NCI-H748 treated with DMSO at 0.1 percent for 48 hours (cell line): Measurements from ENCODE around the gene CELA2A.
A peak's percentile ranks its signal among the peaks of the same experiment; 100 is the strongest.

Experiments used
- DNase-seq: peaks from one replicate; lab custom pipeline; 2025; lab: John Stamatoyannopoulos, UW

The CELA2A gene

DNA sequence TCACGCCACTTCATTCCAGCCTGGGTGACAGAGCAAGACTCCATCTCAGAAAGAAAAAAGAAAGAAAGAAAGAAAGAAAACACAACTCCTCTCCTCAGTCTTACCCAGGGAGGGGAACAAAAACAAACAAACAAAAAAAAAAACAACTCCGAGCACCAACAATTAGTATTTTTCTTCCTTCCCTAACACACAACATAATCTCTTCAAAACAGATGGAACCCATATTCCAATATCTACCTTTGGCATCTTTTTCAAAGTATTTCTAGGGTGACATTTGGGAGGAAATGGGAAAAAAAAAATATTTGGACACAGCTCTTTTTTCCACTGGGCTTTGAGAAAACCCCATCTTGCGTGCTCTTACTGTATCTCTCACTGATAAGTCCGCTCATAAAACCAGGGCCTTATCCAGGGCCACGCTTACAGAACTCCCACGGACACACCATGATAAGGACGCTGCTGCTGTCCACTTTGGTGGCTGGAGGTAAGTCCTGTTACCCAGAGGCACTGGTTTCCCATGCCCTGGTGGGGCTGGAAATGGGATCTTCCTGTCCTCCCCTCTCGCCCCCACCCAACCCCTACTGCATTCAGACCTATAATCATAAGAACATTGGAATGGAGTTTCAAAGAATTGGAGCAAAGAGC lies at the start of gene CELA2A:
Gene CELA2A, plus strand, starts transcription at position 420 of the 642 bp plus-strand sequence. Its CDS starts 22 bp downstream, at position 442.
- DNase-seq, result no peak

DNA sequence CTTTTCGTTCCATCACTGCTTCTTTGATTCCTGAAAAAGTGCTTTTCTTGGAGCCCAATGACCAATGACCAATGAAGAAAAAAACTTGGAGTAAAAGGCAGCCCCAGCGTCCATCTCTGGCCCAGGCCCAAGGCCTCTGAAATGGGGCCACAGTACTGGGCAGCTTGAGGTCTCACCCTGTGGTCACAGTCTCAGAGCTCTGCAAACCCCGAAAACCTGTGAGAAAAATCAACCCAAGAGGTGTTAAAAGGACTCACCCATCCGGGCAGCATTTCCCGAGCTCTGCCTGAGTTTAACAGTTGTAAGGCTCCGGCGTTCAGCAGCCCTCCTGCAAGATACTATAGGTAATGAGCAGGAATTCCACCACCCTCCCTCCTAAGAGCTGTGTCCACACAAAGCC lies 49.0 kb upstream of the CELA2A start:
- no peak for DNase-seq

DNA sequence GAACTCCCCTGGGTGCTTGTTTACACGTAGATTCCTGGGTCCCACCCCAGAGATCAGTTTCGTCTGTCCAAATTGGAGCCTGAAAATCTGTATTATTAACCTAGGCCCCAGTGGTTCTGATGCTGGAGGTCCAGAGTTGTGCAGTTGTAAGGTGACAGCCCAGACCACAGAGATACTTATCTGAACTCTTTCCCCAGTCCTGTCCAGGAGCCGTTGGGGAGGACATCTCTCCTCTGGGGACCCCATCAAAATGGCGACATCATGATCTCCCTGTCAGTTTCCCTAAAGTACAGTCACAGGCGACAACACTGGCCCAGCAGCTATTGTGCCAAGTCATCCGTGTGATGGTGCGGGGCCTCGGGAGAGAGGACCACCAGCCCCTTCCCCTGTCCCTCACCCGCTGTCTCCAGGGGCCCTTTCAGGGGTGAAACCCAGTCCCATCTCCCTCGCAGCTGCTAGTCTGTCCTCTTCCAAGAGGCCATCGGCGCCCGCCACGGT lies 47.6 kb upstream of the CELA2A start:
- no peak for DNase-seq

DNA sequence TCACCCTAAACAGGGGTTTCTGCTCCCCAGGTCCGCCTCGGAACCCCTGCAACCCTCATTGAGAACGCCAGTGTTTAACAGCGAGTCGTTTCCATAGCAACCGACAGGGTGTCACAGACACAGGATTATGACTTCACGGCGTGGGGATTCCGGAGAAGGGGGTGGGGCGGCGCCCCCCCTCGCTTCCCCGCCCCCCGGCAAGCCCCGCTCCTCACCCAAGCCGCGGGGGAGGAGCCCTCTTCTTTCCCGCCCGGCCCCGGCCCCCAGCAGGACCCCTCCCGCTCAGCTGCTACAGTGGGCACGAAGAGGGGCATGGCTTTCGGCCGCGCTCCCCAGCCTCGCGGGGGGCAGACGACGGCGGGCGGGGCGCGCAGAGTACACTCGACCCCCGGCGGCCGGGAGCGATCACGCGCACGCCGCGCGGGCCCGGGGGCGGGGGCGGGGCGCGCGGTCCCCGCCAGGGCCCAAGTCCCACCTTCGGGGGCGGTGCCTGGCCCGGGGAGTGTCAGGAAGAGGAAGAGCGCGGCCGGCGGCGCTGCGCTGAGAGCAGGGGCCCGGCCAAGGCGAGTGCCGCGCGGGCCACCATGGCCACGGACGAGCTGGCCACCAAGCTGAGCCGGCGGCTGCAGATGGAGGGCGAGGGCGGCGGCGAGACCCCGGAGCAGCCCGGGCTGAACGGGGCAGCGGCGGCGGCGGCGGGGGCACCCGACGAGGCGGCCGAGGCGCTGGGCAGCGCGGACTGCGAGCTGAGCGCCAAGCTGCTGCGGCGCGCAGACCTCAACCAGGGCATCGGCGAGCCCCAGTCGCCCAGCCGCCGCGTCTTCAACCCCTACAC lies 46.9 kb upstream of the CELA2A start, which contains the start of gene EFHD2:
Gene EFHD2, plus strand, starts transcription at position 501 of the 835 bp plus-strand sequence. Its CDS starts 84 bp downstream, at position 585.
- DNase-seq, result peak; percentile 58

DNA sequence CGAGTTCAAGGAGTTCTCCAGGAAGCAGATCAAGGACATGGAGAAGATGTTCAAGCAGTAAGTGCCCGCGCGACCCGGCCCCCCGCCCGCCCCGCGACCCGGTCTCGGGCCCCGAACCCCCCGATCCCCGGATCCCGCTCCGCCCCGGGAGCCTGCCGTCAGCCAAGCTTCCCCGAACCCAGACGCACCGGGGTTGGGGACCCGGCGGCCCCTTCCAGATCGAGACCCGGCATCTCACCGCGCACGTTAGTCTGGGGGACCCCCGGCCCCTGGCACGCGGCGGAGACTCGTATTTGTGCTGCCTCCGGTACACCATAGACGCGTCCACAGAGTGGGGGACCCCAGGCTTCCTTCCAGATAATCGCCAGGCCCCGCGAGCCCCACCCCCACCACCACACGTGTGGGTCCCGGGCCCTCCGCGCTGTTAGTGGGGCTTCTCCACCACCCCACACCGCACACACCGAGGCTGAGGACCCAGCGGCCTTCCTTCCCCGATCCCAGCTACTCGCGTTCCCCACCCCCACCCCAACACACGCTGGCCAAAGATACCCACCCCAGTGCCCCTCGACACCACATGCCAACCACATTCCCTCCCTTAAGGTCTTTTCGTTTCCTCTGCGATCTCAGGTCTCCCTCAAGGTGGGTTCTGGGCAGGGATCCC lies 46.2 kb upstream of the CELA2A start:
- no peak for DNase-seq

DNA sequence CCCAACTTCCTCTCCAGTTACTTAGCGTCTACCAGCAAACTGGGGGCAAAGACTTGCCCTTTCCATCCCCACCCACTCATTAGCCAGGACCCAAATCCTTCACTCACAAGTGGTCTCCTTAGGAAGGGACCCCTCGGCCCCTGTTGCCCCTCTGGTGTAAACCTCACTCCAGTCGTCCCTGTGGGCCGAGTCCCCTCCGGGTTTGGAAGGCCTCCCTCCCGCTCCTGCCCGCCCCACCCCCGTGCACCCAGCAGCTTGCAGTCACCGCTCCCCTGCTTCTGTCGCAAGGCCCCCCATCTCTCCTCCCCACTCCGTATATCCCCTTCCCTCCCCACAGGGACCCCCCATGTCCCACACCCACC lies 45.7 kb upstream of the CELA2A start:
- no peak for DNase-seq

DNA sequence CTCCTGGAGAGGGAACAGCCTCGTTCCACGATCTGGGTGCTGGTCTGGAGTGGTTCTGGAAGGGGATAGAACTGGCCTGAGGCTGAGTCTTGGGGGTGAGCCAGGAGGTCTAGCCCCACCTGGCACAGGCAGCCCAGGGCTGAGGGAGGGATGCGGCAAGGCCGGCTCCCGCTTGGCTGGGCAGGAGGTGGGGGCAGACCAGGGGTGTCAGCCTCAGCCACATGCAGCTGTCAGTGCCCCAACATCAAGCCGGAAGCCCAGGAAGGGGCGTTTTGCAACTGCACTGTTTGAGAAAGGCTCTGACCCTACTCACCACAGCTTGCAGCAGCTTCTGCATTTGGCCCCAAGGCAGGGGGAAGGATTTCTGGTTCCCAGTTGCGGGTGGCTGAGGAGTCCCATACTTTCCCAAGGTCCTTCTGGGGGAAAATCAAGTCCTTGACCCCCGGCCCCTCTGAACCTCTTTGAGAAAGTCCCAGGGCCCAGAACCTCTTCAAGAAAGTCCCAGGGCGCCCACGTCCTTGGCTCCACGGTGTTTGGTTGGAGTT lies 44.9 kb upstream of the CELA2A start:
- no peak for DNase-seq

DNA sequence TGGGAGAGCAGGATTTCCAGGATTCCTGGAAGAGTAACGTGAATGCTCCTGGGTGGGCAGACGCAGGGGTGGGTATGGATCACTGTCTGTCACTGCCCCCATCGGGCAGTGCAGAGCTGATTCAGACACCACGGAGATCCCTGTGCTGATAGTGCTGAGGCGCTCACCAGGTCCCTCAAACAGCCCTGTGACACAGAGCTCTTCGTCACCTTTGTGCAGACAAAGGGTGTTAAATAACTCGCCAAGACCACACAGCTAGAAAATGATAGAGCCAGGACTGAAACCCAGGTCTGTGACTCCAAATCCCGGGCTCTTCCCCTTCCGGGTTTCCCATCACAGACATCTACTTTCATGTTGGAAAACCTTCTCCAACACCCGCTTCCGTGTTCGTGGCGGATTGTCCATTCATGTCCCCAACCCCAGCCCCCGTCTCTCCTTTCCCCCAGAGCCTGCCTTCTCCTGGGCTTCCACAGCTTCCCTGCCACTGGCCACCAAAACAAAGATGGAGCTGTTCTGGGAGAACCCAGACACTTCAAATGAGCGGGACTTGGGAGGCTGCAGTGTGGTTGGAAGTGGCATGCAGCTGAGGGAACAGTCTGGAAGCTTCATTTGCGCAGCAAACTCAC lies 44.2 kb upstream of the CELA2A start:
- no peak for DNase-seq

DNA sequence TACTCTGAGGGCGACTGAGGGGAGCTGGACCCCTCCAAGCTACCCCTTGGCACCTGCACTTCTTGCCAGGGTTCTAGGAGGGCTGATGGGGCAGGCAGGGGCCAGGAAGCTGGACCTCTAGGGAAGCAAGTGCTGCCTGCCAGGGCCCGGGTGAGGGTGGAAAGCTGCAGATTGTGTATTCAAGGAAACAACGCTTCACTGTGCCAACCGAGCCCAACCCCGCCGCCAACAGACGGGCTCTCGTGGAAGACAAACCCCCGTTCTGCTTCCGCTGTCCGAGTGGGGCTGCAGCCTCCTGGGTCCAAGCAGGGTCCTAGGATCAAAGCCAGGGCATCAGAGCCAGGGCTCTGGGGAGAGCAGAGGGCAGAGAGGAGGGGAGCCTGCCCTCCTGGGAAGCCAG lies 43.7 kb upstream of the CELA2A start:
- no peak for DNase-seq

DNA sequence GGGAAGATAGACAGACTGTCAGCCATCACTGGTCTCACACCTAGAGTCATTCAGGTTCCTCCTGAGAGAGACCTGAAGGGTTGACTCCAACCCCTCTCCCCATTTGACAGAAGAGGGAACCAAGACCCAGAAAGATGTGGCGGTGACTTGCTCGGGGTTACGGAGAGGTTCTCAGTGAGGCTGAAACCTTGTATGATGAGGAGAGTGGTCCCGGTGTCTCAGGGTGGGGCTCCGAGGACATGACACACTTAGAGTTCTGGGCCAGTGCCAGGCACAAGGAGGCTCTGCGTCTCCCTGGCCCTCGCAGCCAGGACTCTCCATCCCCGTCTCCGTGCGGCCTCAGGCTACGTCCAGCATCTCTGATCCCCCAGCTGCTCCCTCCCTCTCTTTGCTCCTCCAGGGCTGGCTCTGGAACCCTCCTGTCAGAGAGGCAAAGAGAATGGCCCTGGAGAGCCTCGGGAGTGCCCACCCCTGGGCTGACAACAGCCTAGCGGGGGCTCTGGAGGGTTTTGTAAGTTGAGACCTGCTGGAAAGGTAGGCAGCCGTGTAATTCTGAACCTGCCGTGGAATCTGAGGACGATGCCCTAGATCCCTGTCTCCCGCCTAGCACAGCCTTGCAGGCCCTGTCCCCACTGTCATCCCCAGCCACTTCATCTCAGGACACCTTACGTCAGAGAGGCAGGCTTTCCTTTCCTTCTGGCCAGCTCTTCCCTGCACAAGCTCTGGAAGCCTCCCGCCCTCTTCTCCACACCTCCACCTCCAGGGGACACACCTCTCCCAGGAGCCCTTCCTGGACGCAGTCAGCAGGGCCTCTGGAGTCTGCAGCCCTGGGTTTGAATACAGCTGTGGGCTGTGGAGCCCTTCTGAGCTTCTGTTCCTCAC lies 42.7 kb upstream of the CELA2A start:
- no peak for DNase-seq

DNA sequence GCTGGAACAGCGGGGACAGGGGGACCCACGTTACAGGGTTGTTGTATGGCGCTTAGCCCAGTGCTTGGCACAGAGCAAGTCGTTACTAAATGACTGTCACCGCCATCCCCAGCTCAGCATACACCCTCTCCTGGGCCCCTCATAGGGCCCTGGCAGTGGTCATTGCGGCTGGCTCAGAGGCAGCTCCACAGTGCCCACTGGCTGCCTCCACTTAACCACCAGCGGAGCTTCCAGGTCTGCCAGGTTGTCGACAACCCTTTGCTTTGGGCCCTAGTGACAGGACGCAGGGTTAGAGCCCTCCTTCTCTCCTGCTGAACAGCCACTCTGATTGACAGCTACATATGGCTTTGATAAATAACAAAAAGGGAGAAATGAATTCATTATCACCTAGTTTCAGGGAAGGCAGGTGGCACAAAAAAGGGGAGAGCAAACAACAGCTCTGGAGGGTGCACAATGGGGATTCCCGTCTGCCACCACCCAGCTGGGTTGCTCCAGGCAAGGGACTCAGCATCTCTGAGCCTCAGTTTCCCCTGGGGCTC lies 42.0 kb upstream of the CELA2A start:
- DNase-seq, result no peak

DNA sequence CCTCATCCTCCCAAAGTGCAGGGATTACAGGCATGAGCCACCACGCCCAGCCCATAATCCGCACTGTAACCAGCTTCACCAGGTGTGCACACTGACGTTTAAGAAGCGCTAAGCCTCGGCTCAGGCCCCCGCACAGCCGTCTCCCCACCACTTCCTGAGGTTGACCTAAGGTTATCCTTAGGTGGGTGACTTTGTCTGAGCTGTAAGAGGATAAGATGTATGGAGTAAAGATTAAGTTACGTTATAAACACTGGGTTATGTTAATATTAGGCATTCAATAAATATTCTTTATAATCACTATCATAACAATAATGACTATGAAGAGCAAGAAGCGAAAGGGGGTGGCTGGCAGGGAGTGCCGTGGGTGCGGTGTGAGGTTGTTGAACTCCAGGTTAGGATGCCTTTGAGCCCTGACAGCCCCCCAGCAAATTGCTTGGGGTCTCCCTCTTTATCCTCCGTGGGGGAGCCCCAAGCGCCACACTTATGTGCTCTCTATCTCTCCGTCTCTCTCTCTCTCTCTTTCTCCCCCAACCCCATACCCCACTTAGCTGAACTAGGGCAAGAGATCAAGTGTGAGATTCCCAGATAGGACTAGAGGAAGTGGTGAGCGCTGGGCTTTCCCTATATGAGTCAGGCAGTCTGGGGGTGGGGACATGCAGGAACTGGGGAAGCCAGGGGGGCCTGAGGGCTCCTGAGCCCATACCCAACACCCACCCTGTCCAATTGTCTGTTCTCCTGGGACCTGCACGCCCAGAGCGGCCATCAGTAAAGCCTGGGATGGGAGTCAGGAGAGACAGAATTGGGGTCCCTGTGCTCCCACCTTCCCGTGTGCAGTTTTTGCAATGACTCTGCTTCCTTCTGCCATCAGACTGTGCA lies 39.2 kb upstream of the CELA2A start:
- no peak for DNase-seq

DNA sequence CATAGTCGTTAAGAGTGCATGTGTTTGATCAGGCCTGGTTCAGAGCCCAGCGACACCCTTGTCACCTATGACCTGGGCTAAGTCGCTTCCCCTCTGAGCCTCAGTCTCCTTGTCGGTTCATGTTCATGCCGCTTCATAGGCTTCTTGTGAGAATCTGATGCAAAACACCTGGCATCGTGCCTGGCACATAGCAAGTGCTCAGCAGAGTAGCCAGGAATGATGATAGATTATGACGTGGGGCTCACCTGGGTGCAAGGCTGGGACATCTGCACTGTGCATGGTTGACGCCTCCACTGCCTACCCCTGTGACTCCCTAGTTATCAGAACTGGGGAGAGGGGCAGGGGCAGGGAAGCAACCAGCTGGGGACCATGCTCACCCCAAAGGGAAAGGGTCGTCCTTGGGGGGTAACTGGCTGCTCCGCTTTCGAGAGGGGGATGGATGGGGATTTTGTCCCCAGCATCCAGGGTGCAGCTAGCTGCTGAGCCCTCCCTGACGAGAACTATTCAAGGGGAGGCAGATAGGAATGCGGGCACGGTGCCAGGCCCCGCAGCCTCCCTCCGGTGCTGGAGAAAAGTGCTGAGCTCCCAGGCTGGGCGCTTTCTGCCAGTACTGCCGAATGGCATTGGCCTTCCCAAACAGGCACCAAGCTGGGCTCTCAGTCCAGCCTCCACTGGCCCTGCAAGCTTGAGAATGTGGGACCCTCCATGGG lies 37.6 kb upstream of the CELA2A start:
- no peak for DNase-seq

DNA sequence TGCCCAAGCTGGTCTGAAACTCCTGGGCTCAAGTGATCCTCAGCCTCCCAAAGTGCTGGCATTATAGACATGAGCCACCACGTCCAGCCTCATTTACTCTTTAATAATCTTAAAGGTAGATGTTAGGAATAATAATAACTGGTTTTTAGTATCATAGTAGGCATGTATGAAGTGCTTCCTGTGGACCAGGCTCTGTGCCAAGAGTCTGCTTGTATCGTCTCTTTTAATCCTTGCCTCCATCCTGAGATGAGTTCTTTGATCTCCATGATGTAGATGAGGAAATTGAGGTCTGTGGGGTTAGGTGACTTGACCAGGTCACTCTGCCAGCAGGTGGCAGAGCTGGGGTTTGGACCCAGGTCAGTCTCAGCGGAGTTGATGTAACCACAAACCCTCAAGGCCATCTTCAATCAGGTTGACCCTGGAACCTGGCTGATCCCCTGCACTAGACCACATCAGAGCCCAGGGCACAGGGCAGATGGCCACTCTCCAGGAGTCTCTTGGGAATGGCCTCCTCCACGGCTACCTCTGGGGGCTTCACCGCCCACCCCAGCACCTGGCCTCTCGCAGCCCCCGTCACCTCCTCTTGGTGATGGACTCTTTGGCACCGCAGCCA lies 35.6 kb upstream of the CELA2A start:
- DNase-seq, result no peak

DNA sequence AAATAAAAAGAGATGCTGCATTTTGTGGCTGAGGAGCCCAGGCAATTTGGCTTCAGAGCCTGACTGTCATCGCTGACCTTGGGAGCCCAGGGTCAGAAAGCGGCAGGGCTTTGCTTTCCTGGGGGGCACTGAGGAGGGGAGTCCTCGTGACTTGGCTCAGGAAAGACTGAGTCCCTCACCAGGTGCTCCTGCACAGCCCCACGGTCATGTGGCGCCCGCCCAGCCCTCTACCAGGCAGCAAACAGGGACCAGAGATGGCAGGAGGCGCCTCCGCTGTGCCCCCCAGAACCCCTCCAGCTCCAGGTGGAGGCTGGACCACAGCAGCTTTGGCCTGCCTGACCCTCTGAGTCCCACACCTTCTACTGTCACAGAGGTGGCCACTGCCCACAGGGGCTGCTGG lies 33.7 kb upstream of the CELA2A start:
- no peak for DNase-seq

DNA sequence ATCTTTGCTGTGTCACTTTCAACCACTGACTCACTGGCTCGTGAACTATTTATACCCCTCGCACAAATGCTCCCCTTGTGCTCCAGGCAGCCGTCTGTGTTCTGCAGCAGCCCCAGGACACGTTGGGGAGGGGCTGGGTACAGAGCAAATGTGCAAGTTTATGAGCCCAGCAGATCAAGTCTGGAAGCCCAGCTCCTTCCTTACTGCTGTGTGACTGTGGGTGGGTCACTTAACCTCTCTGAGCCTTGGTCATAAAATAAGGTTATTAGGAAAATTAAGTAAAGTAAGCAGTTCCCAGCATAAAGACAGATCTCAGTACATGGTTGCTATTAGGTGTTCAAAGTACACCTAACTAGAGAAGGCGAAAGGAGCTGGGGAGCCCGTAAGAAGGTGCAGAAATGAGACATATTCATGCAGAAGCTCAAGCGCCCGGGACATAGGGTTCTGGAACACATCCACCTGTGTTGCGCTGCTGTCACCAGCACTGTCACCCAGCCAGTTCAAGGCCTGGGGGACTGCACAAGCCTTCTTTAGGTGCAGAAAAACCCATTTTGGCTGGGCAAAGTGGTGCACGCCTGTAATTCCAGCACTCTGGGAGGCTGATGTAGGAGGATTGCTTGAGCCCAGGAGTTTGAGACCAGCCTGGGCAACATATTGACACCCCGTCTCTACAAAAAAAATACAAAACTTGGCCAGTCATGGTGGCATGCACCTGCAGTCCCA lies 33.0 kb upstream of the CELA2A start:
- no peak for DNase-seq

DNA sequence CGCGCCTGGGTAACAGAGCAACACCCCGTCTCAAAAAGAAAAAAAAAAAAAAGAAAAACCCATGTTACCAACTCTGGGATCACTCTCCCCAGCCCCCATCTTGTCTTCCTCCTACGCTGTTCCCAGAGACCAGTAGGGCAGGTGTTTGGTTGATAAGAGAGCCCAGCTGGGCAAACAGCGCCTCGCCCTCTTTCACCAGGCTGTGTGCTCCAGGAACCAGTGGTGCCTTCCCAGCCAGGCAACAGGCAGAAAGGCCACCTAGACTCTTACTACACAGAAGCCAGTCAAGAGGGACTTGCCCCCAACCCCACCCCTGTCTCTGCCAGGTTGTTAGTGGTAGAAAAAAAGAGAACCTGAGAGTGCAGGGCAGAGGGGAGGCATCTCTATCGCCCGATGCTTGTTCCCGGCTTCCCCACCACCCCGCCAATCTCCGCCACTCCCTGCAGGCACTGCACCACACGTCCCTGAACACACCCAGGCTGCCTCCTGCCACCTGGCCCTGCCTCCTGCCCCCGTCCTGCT lies 32.3 kb upstream of the CELA2A start:
- DNase-seq, result peak; percentile 84

DNA sequence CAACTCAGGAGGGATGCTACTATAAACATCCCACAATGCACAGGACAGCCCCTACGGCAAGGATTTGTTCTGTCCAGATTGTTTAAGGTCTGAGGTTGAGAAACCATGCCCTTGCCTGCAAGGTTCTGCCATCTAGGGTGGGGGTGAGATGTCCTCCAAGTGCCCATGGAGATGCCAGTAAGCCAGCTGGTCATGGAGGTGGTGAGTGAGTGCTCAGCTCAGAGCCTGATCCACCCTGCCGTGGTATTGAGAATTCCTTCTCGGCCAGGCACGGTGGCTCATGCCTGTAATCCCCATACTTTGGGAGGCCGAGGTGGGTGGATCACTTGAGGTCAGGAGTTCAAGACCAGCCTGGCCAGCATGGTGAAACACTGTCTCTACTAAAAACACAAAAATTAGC lies 31.6 kb upstream of the CELA2A start:
- DNase-seq, result no peak
